ENCODE data around the gene KREMEN1. TPM values are rescaled to one million over a fixed set of nuclear protein-coding genes. Genes with fewer than 3 reads are reported as not detected.

KREMEN1 gene
- total RNA-seq, 1 experiment from 2014 or later: 2.7 TPM

- DNase-seq (no peak), ATAC-seq (no peak)
- Histone ChIP-seq H4K20me1 (ENCODE audit: low read length) (no peaks in the 10 kb centered on the region), H3K4me1 (ENCODE audit: insufficient read depth, low read length) (peaks cover 16% of the 10 kb centered on the region), H3K36me3 (ENCODE audit: low read depth, low read length) (no peaks in the 10 kb centered on the region), H3K79me2 (ENCODE audit: low read length) (no peaks in the 10 kb centered on the region), H3K27me3 (ENCODE audit: low read length) (no peaks in the 10 kb centered on the region), H3K9me3 (ENCODE audit: low read length) (no peaks in the 10 kb centered on the region), H2AFZ (ENCODE audit: low read length) (no peak overlapping the region), H3K4me2 (ENCODE audit: low read length) (no peak overlapping the region), H3K4me3 (ENCODE audit: low read length) (no peak overlapping the region), H3K9ac (ENCODE audit: low read length) (no peak overlapping the region), H3F3A (ENCODE audit: low read length, unreplicated experiment) (no peaks in the 10 kb centered on the region), H3K27ac (ENCODE audit: low read length) (no peak overlapping the region), H3K9me2 (replicated peaks; ENCODE audit: low read length) (no peaks in the 10 kb centered on the region)
- TF ChIP-seq EZH2phosphoT487 (IDR thresholded peaks at IDR 0.05; ENCODE audit: borderline replicate concordance, low read length) (no peak), EZH2 (IDR thresholded peaks at IDR 0.05; ENCODE audit: low read length, unreplicated experiment) (no peak)
- TF ChIP-seq, protein P1, sequence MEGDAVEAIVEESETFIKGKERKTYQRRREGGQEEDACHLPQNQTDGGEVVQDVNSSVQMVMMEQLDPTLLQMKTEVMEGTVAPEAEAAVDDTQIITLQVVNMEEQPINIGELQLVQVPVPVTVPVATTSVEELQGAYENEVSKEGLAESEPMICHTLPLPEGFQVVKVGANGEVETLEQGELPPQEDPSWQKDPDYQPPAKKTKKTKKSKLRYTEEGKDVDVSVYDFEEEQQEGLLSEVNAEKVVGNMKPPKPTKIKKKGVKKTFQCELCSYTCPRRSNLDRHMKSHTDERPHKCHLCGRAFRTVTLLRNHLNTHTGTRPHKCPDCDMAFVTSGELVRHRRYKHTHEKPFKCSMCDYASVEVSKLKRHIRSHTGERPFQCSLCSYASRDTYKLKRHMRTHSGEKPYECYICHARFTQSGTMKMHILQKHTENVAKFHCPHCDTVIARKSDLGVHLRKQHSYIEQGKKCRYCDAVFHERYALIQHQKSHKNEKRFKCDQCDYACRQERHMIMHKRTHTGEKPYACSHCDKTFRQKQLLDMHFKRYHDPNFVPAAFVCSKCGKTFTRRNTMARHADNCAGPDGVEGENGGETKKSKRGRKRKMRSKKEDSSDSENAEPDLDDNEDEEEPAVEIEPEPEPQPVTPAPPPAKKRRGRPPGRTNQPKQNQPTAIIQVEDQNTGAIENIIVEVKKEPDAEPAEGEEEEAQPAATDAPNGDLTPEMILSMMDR (conservative IDR thresholded peaks at IDR 0.05; ENCODE audit: low read depth, low read length): no peak
- BruUV-seq (replicated peaks): no TSS peak
- CTCF ChIA-PET: interaction anchor here (0.6 kb wide), 1 partner anchor 767 kb away, joined by 4 read pairs; no protein-coding TSS in a partner anchor
- intact Hi-C loops (cut with micrococcal nuclease): no loop called here
- POLR2A ChIA-PET (ENCODE audit: unreplicated experiment): no interaction called here
Observed at GRCh38 chr22:29114392-29114791, 41.6 kb downstream of the KREMEN1 start.

GRCh38 chr22:29115682-29116288 lies 43.0 kb downstream of the KREMEN1 start:
- DNase-seq (no peak), ATAC-seq (no peak)
- Histone ChIP-seq H3K9me3 (ENCODE audit: low read length) (no peaks in the 10 kb centered on the region), H3K4me1 (ENCODE audit: insufficient read depth, low read length) (peaks cover 16% of the 10 kb centered on the region), H3K9ac (ENCODE audit: low read length) (no peak overlapping the region), H3K27ac (ENCODE audit: low read length) (no peak overlapping the region), H3K9me2 (replicated peaks; ENCODE audit: low read length) (no peaks in the 10 kb centered on the region), H3K79me2 (ENCODE audit: low read length) (no peaks in the 10 kb centered on the region), H3F3A (ENCODE audit: low read length, unreplicated experiment) (no peaks in the 10 kb centered on the region), H3K36me3 (ENCODE audit: low read depth, low read length) (no peaks in the 10 kb centered on the region), H2AFZ (ENCODE audit: low read length) (no peak overlapping the region), H3K4me3 (ENCODE audit: low read length) (no peak overlapping the region), H4K20me1 (ENCODE audit: low read length) (no peaks in the 10 kb centered on the region), H3K4me2 (ENCODE audit: low read length) (no peak overlapping the region), H3K27me3 (ENCODE audit: low read length) (no peaks in the 10 kb centered on the region)
- intact Hi-C loops (cut with micrococcal nuclease): no loop called here
- TF ChIP-seq, protein P1 (conservative IDR thresholded peaks at IDR 0.05; ENCODE audit: low read depth, low read length): no peak
- TF ChIP-seq EZH2 (IDR thresholded peaks at IDR 0.05; ENCODE audit: low read length, unreplicated experiment) (no peak), EZH2phosphoT487 (IDR thresholded peaks at IDR 0.05; ENCODE audit: borderline replicate concordance, low read length) (no peak)
- ChIA-PET POLR2A (ENCODE audit: unreplicated experiment) (no interaction called here), CTCF (no interaction called here)
- BruUV-seq (replicated peaks): no TSS peak

DNA sequence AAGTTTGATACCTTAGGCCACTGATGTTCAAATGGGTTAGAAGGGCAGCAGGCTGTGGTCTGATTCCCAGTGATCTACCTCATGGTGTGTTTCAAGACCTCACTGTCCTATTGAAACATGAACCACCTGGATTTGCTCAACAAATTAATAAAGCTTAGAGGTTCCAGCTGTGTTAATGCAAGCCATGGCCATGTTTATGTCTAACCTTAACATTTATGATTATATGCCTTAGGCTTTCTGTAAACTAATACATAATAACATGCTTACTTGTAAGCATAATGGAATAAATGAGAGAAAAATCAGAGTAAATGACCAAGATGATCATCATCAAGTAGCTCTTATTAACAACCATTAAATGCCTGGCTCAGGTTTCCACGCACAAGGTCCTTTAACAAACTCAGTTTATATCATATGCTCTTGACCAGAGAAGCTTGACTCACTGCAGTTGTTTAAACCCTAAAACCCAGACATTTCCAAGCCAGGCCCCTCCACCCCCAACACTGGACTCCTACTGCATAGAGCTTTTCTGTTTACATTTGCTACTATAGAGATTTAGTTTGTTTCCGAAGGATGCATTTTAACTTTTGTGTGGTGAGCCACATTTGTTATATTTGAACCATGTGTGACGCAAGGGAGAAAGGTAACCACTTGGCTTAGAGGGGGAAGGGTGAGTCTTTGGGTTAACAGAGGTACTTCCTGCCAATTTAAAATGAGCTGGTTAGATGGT lies 43.7 kb downstream of the KREMEN1 start:
- POLR2A ChIA-PET (ENCODE audit: unreplicated experiment): no interaction called here
- no peak overlapping the region for H3K4me2 ChIP-seq (ENCODE audit: low read length)
- no peaks in the 10 kb centered on the region for H3K36me3 ChIP-seq (ENCODE audit: low read depth, low read length)
- no peak overlapping the region for H3K9ac ChIP-seq (ENCODE audit: low read length)
- H3K27me3 ChIP-seq (ENCODE audit: low read length): no peaks in the 10 kb centered on the region
- no peak overlapping the region for H3K27ac ChIP-seq (ENCODE audit: low read length)
- no peak overlapping the region for H3K4me3 ChIP-seq (ENCODE audit: low read length)
- CTCF ChIA-PET: no interaction called here
- no peaks in the 10 kb centered on the region for H4K20me1 ChIP-seq (ENCODE audit: low read length)
- no peaks in the 10 kb centered on the region for H3K9me3 ChIP-seq (ENCODE audit: low read length)
- H2AFZ ChIP-seq (ENCODE audit: low read length): no peak overlapping the region
- no peak for DNase-seq
- intact Hi-C loops (cut with micrococcal nuclease): no loop called here
- H3F3A ChIP-seq (ENCODE audit: low read length, unreplicated experiment): no peaks in the 10 kb centered on the region
- TF ChIP-seq EZH2 (IDR thresholded peaks at IDR 0.05; ENCODE audit: low read length, unreplicated experiment): no peak
- TF ChIP-seq, protein P1 (conservative IDR thresholded peaks at IDR 0.05; ENCODE audit: low read depth, low read length): no peak
- no peak for TF ChIP-seq EZH2phosphoT487 (IDR thresholded peaks at IDR 0.05; ENCODE audit: borderline replicate concordance, low read length)
- no peaks in the 10 kb centered on the region for H3K79me2 ChIP-seq (ENCODE audit: low read length)
- BruUV-seq (replicated peaks): no TSS peak
- peaks cover 16% of the 10 kb centered on the region for H3K4me1 ChIP-seq (ENCODE audit: insufficient read depth, low read length)
- ATAC-seq: no peak
- H3K9me2 ChIP-seq (replicated peaks; ENCODE audit: low read length): no peaks in the 10 kb centered on the region

Data from PC-3 (cell line).